Activated T-helper 2 cell treated with anti-CD3 and anti-CD28 coated beads, Interferon-gamma antibody, Interleukin-2, Interleukin-4, amounts not matched to agents 10 μg/mL and 5 μg/mL and 100 μg/mL, durations not matched to agents 14 hours and 24 hours and 36 hours (primary cell): ENCODE data around the gene KIF6. TPM values are rescaled to one million over a fixed set of nuclear protein-coding genes. Genes with fewer than 3 reads are reported as not detected.
A peak's percentile ranks its signal among the peaks of the same experiment; 100 is the strongest.

Experiments
- DNase-seq: peaks from one replicate; pipeline ENCODE4 v3.0.0; 2021; ENCODE audit warnings: low spot score
- H3K27ac Mint-ChIP-seq: one replicate; pipeline ENCODE4 v1.8.0; 2021; ENCODE audit warnings: mixed read lengths
- H3K27me3 Mint-ChIP-seq: one replicate; pipeline ENCODE4 v1.8.0; 2021; ENCODE audit warnings: low read depth, mixed read lengths
- H3K36me3 Mint-ChIP-seq: one replicate; pipeline ENCODE4 v1.8.0; 2021; ENCODE audit warnings: low read depth, mixed read lengths
- H3K4me1 Mint-ChIP-seq: one replicate; pipeline ENCODE4 v1.8.0; 2021; ENCODE audit warnings: low read depth, mixed read lengths
- H3K4me3 Mint-ChIP-seq: one replicate; pipeline ENCODE4 v1.8.0; 2021; ENCODE audit warnings: low read depth, mild to moderate bottlenecking, moderate library complexity, mixed read lengths
- H3K9me3 Mint-ChIP-seq: one replicate; pipeline ENCODE4 v1.8.0; 2021; ENCODE audit warnings: mixed read lengths
- intact Hi-C: fragments of 100-400 bp; cut with micrococcal nuclease; formaldehyde crosslinking; loops from one replicate; pipeline ENCODE4 v1.15.1; 2023
- total RNA-seq: library from RNA; stranded (reverse); gene quantifications from 2 replicates; pipeline ENCODE4 v1.2.3, GENCODE V29; 2022

KIF6 gene, protein sequence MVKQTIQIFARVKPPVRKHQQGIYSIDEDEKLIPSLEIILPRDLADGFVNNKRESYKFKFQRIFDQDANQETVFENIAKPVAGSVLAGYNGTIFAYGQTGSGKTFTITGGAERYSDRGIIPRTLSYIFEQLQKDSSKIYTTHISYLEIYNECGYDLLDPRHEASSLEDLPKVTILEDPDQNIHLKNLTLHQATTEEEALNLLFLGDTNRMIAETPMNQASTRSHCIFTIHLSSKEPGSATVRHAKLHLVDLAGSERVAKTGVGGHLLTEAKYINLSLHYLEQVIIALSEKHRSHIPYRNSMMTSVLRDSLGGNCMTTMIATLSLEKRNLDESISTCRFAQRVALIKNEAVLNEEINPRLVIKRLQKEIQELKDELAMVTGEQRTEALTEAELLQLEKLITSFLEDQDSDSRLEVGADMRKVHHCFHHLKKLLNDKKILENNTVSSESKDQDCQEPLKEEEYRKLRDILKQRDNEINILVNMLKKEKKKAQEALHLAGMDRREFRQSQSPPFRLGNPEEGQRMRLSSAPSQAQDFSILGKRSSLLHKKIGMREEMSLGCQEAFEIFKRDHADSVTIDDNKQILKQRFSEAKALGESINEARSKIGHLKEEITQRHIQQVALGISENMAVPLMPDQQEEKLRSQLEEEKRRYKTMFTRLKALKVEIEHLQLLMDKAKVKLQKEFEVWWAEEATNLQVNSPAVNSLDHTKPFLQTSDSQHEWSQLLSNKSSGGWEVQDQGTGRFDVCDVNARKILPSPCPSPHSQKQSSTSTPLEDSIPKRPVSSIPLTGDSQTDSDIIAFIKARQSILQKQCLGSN
- 0.21 and 0.25 TPM in 2 replicates for total RNA-seq

DNA sequence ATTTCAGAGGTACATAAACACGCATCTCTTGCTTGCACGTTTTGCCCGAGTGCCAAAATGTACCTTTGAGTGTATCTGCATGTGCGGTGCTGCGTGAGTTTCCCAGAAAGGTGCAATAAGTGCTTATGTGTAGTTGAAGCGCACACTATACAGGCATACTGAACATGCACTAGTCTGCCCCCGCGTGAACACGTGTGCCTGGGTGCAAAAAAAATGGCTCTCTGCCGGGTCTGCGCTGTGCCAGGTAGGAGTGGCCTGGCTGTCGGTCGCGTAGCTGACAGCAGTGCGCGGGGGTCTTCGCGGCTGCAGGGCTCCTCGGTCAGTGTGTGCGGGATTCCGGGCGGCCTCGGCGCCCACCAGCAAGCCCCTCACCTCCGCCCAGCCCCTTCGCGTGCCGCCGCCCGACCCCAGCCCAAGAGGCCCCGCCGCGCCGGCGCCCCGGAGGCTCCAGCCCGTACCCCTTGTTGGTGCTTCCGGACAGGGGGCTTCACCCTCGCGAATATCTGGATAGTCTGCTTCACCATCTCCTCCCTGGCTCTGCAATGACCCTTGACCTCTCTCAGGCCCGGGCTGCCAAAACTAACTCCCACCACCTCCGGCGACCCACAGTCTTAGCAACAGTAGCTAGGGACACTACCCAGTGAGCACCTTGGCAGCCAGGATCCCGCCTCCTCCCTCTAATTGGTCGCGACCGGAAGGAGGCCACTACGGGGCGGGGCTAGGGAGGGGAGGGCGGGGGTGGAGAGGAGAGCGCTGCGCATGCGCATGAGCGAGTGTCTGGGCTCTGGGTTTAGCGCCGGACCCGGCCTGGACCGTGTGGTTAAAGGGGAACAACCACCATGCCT is at the start of gene KIF6:
KIF6 (minus strand) TSS at position 622 of the 845 bp plus-strand sequence; CDS start at position 524, 98 bp downstream.
- H3K4me1 Mint-ChIP-seq = peaks cover 2% of the 10 kb centered on the region
- peak; percentile 73 for DNase-seq
- no peaks in the 10 kb centered on the region for H3K36me3 Mint-ChIP-seq
- peaks cover 5% of the 10 kb centered on the region for H3K27me3 Mint-ChIP-seq
- intact Hi-C loops = no loop called here
- peak within 1 kb of the TSS; percentile 88 for H3K4me3 Mint-ChIP-seq
- peak within 1 kb of the TSS; percentile 54 for H3K27ac Mint-ChIP-seq
- H3K9me3 Mint-ChIP-seq = no peaks in the 10 kb centered on the region

DNA sequence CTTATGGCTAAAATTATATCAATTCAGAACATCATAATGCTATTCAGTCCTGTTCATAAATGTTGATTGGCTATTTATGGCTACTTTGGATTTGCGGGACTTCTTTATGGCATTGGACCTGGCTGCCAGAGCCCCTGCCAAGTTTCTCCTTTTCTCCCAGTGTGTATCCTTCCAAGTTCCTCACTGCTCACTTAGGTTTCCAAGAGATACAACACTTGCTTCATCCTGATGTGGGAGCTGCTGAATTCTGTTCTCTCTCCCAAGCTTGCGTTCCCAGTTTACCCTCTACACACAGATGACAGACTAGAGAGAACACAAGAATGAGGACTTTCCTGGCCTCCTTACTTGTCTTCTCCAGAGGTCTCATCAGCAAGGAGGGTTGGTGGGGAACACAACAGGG is 48.6 kb upstream of the KIF6 start:
- Mint-ChIP-seq H3K27me3 (no peaks in the 10 kb centered on the region), H3K36me3 (no peaks in the 10 kb centered on the region), H3K27ac (no peak overlapping the region), H3K4me1 (no peaks in the 10 kb centered on the region), H3K9me3 (no peaks in the 10 kb centered on the region), H3K4me3 (no peak overlapping the region)
- intact Hi-C loops = no loop called here
- no peak for DNase-seq

DNA sequence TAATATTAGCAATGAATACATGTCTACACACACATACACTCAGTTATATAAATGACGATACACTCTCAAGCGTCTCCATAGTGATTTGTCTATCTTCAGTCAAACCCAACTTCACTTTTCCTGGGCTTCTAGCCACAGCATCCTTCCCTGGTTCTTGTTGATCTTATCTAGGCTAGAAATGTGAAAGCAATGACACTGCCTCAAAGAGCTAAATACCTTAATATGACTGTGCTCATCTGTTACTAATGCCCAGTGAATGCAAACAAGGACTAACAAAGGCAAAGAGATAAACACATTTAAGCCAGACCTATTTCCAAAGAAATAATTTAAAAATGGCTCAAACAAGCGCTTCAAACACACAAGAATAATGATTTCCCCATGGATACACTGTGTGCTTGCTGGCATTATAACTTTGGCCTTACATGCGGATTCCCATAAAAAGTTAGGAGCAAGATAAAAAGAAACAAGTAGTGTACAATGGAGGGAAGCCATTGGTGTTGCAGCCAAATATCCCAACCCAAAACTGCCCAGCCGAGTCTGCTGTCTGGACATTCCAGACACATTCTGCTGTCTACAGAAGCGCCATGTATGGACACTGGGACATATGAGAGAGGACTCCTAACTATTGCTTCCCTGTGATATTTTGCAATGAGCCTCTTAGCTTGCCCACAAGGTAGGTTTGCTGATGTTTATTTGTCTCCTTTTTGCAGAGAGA is 47.5 kb upstream of the KIF6 start:
- Mint-ChIP-seq H3K4me3 (no peak overlapping the region), H3K4me1 (no peaks in the 10 kb centered on the region), H3K36me3 (no peaks in the 10 kb centered on the region), H3K9me3 (no peaks in the 10 kb centered on the region), H3K27ac (no peak overlapping the region), H3K27me3 (no peaks in the 10 kb centered on the region)
- DNase-seq = no peak
- intact Hi-C loops = no loop called here

DNA sequence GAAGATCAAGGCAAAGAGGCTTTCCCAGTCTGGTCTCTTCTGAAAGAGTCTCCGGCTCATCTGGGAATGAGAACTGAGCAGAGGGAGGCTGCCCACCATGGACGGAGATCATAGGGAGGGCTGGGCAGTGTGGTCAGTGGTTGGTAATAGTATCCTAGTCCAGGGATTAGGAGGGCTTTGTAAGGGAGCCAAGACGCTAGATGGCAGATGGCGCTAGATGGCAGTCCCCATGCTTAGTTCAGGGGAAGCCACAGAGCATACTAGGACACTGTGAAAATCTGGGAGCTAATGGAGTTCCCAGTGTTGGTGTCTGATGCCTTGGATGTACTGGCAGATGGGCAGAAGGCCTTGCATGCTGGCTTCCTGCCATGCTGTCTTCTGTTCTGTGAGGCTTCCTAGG is 45.2 kb upstream of the KIF6 start:
- DNase-seq = no peak
- Mint-ChIP-seq H3K27me3 (no peaks in the 10 kb centered on the region), H3K4me1 (no peaks in the 10 kb centered on the region), H3K27ac (no peak overlapping the region), H3K9me3 (no peaks in the 10 kb centered on the region), H3K36me3 (no peaks in the 10 kb centered on the region), H3K4me3 (no peak overlapping the region)
- intact Hi-C loops = no loop called here

DNA sequence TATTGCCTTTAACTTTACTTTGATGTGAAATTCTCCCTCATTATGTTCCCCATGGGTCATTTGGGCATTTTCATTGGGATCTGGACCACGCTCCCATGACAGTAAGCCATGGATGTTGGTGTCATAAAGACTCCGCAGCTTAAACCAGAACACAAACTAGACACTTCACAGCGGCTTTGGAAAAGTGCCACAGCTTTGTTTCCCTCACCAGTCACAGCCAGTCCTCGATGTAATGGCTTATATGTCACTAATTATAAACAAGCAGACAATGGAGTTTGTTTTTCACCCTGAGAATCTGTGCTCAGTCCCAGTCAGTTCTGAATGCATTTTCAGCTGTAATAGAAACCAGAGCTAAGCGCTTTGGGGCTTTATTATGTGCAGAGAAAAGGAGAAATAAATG is 43.8 kb upstream of the KIF6 start:
- Mint-ChIP-seq H3K4me1 (no peaks in the 10 kb centered on the region), H3K4me3 (no peak overlapping the region), H3K27me3 (no peaks in the 10 kb centered on the region), H3K27ac (no peak overlapping the region), H3K36me3 (no peaks in the 10 kb centered on the region), H3K9me3 (no peaks in the 10 kb centered on the region)
- intact Hi-C loops = no loop called here
- no peak for DNase-seq

DNA sequence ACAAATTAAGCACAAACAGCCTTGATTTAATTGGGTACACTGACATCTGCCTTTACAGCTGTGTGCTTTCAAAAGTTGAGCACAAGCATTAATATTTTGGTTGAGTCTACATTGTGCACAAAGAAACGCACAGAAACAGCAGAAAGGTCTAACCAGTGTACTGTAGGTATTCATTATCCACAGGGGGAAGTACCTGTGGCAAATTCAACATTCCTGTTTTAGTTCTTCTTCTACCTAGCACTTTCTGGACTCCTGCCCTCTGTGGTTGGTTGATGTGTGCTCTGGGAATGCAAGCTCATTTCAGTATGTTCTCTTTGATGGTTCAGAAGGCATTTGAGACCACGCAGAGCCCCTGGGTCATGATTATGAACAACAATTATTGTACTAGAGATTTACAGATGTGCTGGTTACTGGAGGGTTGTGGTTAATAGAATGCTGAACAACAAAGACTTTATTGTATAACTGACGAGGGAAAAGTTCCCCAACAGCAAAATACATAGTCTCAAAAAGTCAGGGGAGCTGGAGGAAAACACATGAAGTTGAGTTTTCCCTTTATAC is 40.4 kb upstream of the KIF6 start:
- Mint-ChIP-seq H3K36me3 (no peaks in the 10 kb centered on the region), H3K9me3 (no peaks in the 10 kb centered on the region), H3K27me3 (no peaks in the 10 kb centered on the region), H3K4me3 (no peak overlapping the region), H3K4me1 (no peaks in the 10 kb centered on the region), H3K27ac (no peak overlapping the region)
- intact Hi-C loops = no loop called here
- no peak for DNase-seq

DNA sequence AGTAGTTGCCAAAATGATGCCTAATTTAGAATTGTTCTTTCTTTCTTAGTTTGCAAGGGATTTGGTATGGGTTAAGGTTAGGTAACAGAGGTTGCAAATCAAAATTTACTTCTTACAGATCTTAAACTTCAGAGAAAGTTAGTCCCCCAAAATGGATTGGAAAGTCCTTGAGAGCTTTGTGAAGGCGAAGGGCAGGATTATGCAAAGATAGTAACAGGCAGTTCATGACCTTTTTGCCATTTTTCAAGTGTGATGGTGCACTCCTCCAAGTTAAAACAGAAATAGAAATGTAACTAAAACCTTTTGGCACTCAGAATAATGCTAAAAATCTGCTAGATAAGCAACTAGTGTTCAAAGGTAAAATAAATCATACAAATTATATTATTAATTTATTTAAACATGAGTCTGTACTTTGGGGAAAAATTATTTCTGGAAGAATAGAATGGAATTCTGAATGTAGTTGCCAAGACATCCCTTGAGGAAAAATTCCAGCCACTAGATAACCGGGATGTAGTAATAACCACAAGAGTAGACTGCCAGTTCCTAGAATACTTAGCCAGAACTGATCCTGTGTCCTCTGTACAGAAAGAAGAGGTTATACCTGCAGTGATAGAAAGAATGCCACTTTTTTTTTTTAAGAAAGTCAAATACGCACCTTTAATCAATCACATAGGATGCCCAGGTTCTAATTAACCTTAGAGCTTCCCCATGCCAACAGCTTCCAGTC is 35.2 kb upstream of the KIF6 start:
- DNase-seq = no peak
- intact Hi-C loops = no loop called here
- Mint-ChIP-seq H3K4me3 (no peak overlapping the region), H3K9me3 (no peaks in the 10 kb centered on the region), H3K4me1 (no peaks in the 10 kb centered on the region), H3K27ac (no peak overlapping the region), H3K36me3 (no peaks in the 10 kb centered on the region), H3K27me3 (peaks cover 8% of the 10 kb centered on the region)

DNA sequence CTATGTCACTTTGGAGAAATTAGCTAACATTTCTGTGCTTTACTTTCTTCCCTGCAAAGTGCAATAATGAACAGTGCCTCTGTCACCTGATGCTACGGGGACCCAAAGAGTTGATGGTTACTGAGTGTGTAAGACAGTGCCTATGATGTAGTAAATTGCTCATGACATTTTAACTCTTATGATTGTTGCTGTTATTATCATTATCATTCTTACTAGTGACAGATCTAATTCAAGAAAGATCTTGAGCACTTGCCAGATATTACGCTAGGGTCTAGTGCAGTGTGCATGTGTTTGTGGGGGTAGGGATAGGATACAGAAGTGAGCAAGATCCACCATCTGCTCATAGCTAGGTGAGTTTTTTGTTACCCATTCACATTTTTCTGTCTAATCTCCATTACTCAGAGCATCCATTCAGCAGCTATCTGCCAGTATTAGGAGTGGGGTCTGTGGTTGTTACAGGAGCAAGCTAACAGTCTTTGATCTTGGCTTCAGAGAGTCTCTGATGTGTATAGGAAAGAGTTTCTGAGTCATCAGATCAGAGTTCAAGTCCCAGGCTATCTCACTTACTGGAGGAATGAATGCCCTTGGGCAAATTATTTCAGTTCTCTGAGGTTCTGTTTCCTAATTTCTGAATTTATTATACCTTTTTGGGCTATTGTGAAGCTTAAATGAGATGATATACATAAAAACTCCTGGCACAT is 33.8 kb upstream of the KIF6 start:
- H3K9me3 Mint-ChIP-seq = no peaks in the 10 kb centered on the region

DNA sequence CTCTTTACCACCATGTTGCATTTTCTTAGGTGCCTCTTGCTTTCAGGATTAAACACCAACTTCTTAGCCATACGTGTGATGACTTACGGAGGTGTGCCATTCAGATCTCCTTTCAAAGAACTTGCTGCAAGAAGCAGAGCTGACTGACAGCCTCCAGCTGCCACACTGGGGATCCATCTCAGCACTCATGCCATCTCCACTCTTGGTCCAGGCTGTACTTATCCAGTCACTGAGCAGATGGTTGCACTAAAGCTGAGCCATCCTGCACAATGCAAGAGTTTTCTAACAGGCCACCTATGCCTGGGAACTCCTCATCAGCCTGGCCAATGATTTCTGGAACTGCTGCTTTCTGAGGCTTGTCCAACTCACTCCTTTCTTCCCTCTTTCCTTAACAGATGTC is 31.4 kb upstream of the KIF6 start:
- H3K9me3 Mint-ChIP-seq = no peaks in the 10 kb centered on the region
- DNase-seq = no peak
- H3K4me1 Mint-ChIP-seq = no peaks in the 10 kb centered on the region
- no peak overlapping the region for H3K4me3 Mint-ChIP-seq
- H3K27me3 Mint-ChIP-seq = peaks cover 15% of the 10 kb centered on the region
- intact Hi-C loops = no loop called here
- no peak overlapping the region for H3K27ac Mint-ChIP-seq
- no peaks in the 10 kb centered on the region for H3K36me3 Mint-ChIP-seq

More for the DNA sequence above, 33.8 kb upstream of the KIF6 start:
- Mint-ChIP-seq H3K27me3 (peaks cover 13% of the 10 kb centered on the region), H3K27ac (no peak overlapping the region), H3K4me3 (no peak overlapping the region), H3K36me3 (no peaks in the 10 kb centered on the region), H3K4me1 (no peaks in the 10 kb centered on the region)
- intact Hi-C loops = no loop called here
- no peak for DNase-seq

DNA sequence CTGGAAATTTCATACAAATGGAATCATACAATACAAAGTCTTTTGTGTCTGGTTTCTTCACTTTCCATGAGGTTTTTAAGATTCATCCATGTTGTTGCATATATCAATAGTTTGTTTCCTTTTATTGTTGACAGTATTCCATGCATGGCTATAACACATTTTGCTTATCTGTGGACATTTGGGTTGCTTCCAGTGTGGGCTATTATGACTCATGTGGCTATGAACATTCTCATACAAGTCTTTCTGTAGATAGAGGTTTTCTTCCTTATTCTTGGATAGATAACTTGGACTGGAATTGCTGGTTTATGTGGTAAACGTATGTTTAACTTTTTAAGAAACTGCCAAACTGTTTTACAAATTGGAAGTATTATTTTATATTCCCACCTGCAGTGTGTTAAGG is 30.0 kb upstream of the KIF6 start:
- Mint-ChIP-seq H3K4me3 (no peak overlapping the region), H3K9me3 (no peaks in the 10 kb centered on the region), H3K27ac (no peak overlapping the region), H3K27me3 (peaks cover 15% of the 10 kb centered on the region), H3K4me1 (no peaks in the 10 kb centered on the region), H3K36me3 (no peaks in the 10 kb centered on the region)
- no peak for DNase-seq
- intact Hi-C loops = no loop called here

DNA sequence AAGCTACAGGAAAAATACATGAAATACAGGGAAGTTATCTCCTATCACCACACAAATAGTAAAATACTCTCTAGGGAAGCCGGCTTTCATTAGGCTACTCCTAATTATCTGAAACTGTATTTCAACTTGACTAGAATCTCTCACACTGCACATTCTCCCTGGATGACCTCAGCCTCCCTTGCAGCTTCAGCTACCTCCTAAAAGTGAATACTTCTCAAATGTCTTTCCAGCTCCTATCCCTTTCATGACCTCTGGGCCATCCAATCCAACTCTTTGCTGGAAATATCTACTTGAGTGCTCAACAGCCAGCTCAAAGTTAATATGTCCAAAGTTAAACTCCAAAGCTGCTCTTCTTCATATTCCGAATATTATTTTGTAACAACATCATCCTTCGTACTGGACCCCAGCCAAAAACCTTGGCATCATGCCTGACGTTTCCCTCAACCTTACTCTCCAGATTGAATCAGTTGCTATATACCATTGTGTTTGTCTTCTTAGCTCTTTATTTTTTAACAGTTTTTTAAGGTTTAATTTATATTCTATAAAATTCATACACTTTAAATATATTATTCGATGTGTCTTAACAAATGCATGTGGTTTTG is 29.4 kb upstream of the KIF6 start:
- Mint-ChIP-seq H3K4me3 (no peak overlapping the region), H3K4me1 (no peaks in the 10 kb centered on the region), H3K36me3 (no peaks in the 10 kb centered on the region), H3K27me3 (peaks cover 15% of the 10 kb centered on the region), H3K27ac (no peak overlapping the region), H3K9me3 (no peaks in the 10 kb centered on the region)
- intact Hi-C loops = no loop called here
- DNase-seq = no peak
